ENCODE measurements around the gene THRA. TPM values are rescaled to one million over a fixed set of nuclear protein-coding genes. Genes with fewer than 3 reads are reported as not detected.
A peak's percentile ranks its signal among the peaks of the same experiment; 100 is the strongest.

Gene THRA
- total and polyA plus RNA-seq, 9 donors: 57.3 to 75.2 (median 63.8) TPM

- Histone ChIP-seq H3K4me1 (ENCODE audit: control insufficient read depth, insufficient read depth, low read length) (peaks cover 30% of the 10 kb centered on the region), H3K27me3 (ENCODE audit: control insufficient read depth, insufficient read depth, low read length) (no peaks in the 10 kb centered on the region), H3K36me3 (ENCODE audit: control insufficient read depth, insufficient read depth, low read length) (peaks cover 89% of the 10 kb centered on the region), H3K4me3 (ENCODE audit: low read length) (no peak overlapping the region), H3K27ac (ENCODE audit: low read length) (no peak overlapping the region), H3K9me3 (replicated peaks; ENCODE audit: control insufficient read depth, low read depth, low read length) (no peaks in the 10 kb centered on the region)
- DNase-seq: peak; percentile 89
- 34% methylated on average over 30 of the region's 33 CpGs for WGBS (ENCODE audit: insufficient coverage)
Measured at GRCh38 chr17:40026816-40027613, 35.8 kb upstream of the THRA start.

GRCh38 chr17:40027614-40028012 lies 35.2 kb upstream of the THRA start:
- H3K4me3 ChIP-seq (ENCODE audit: low read length): no peak overlapping the region
- H3K4me1 ChIP-seq (ENCODE audit: control insufficient read depth, insufficient read depth, low read length): peaks cover 24% of the 10 kb centered on the region
- peaks cover 89% of the 10 kb centered on the region for H3K36me3 ChIP-seq (ENCODE audit: control insufficient read depth, insufficient read depth, low read length)
- no peak overlapping the region for H3K27ac ChIP-seq (ENCODE audit: low read length)
- no peaks in the 10 kb centered on the region for H3K27me3 ChIP-seq (ENCODE audit: control insufficient read depth, insufficient read depth, low read length)
- no peaks in the 10 kb centered on the region for H3K9me3 ChIP-seq (replicated peaks; ENCODE audit: control insufficient read depth, low read depth, low read length)
- DNase-seq: no peak
- WGBS (ENCODE audit: insufficient coverage): 81% methylated on average over 2 of the region's 5 CpGs

GRCh38 chr17:40028595-40028994 lies 34.2 kb upstream of the THRA start:
- H3K27me3 ChIP-seq (ENCODE audit: control insufficient read depth, insufficient read depth, low read length): no peaks in the 10 kb centered on the region
- H3K4me3 ChIP-seq (ENCODE audit: low read length): no peak overlapping the region
- H3K4me1 ChIP-seq (ENCODE audit: control insufficient read depth, insufficient read depth, low read length): peaks cover 14% of the 10 kb centered on the region
- no peak overlapping the region for H3K27ac ChIP-seq (ENCODE audit: low read length)
- WGBS (ENCODE audit: insufficient coverage): 94% methylated on average over 13 of the region's 13 CpGs
- no peaks in the 10 kb centered on the region for H3K9me3 ChIP-seq (replicated peaks; ENCODE audit: control insufficient read depth, low read depth, low read length)
- H3K36me3 ChIP-seq (ENCODE audit: control insufficient read depth, insufficient read depth, low read length): peaks cover 90% of the 10 kb centered on the region
- no peak for DNase-seq

- no peaks in the 10 kb centered on the region for H3K9me3 ChIP-seq (replicated peaks; ENCODE audit: control insufficient read depth, low read depth, low read length)
- no peaks in the 10 kb centered on the region for H3K27me3 ChIP-seq (ENCODE audit: control insufficient read depth, insufficient read depth, low read length)
- peaks cover 89% of the 10 kb centered on the region for H3K36me3 ChIP-seq (ENCODE audit: control insufficient read depth, insufficient read depth, low read length)
- no peak overlapping the region for H3K27ac ChIP-seq (ENCODE audit: low read length)
- 96% methylated on average over 11 of the region's 11 CpGs for WGBS (ENCODE audit: insufficient coverage)
- DNase-seq: no peak
- no peak overlapping the region for H3K4me3 ChIP-seq (ENCODE audit: low read length)
- H3K4me1 ChIP-seq (ENCODE audit: control insufficient read depth, insufficient read depth, low read length): peaks cover 4% of the 10 kb centered on the region
Measured at GRCh38 chr17:40031706-40032105, 31.1 kb upstream of the THRA start.

- Histone ChIP-seq H3K9me3 (replicated peaks; ENCODE audit: control insufficient read depth, low read depth, low read length) (no peaks in the 10 kb centered on the region), H3K27me3 (ENCODE audit: control insufficient read depth, insufficient read depth, low read length) (no peaks in the 10 kb centered on the region), H3K4me1 (ENCODE audit: control insufficient read depth, insufficient read depth, low read length) (no peaks in the 10 kb centered on the region), H3K36me3 (ENCODE audit: control insufficient read depth, insufficient read depth, low read length) (peaks cover 82% of the 10 kb centered on the region), H3K27ac (ENCODE audit: low read length) (no peak overlapping the region), H3K4me3 (ENCODE audit: low read length) (no peak overlapping the region)
- WGBS (ENCODE audit: insufficient coverage): 89% methylated on average over 21 of the region's 23 CpGs
- DNase-seq: no peak
Measured at GRCh38 chr17:40032322-40033320, 30.1 kb upstream of the THRA start.

GRCh38 chr17:40033339-40033738 lies 29.4 kb upstream of the THRA start:
- H3K9me3 ChIP-seq (replicated peaks; ENCODE audit: control insufficient read depth, low read depth, low read length): no peaks in the 10 kb centered on the region
- WGBS (ENCODE audit: insufficient coverage): 95% methylated on average over 3 of the region's 8 CpGs
- no peak for DNase-seq
- H3K36me3 ChIP-seq (ENCODE audit: control insufficient read depth, insufficient read depth, low read length): peaks cover 77% of the 10 kb centered on the region
- H3K4me3 ChIP-seq (ENCODE audit: low read length): no peak overlapping the region
- H3K27me3 ChIP-seq (ENCODE audit: control insufficient read depth, insufficient read depth, low read length): no peaks in the 10 kb centered on the region
- no peaks in the 10 kb centered on the region for H3K4me1 ChIP-seq (ENCODE audit: control insufficient read depth, insufficient read depth, low read length)
- no peak overlapping the region for H3K27ac ChIP-seq (ENCODE audit: low read length)

GRCh38 chr17:40034426-40035161 lies 28.2 kb upstream of the THRA start:
- 62% methylated on average over 7 of the region's 8 CpGs for WGBS (ENCODE audit: insufficient coverage)
- no peak overlapping the region for H3K27ac ChIP-seq (ENCODE audit: low read length)
- DNase-seq: no peak
- H3K27me3 ChIP-seq (ENCODE audit: control insufficient read depth, insufficient read depth, low read length): no peaks in the 10 kb centered on the region
- peaks cover 9% of the 10 kb centered on the region for H3K4me1 ChIP-seq (ENCODE audit: control insufficient read depth, insufficient read depth, low read length)
- H3K9me3 ChIP-seq (replicated peaks; ENCODE audit: control insufficient read depth, low read depth, low read length): no peaks in the 10 kb centered on the region
- H3K36me3 ChIP-seq (ENCODE audit: control insufficient read depth, insufficient read depth, low read length): peaks cover 68% of the 10 kb centered on the region
- H3K4me3 ChIP-seq (ENCODE audit: low read length): no peak overlapping the region

GRCh38 chr17:40035162-40035559 lies 27.6 kb upstream of the THRA start:
- DNase-seq: no peak
- Histone ChIP-seq H3K4me1 (ENCODE audit: control insufficient read depth, insufficient read depth, low read length) (peaks cover 9% of the 10 kb centered on the region), H3K9me3 (replicated peaks; ENCODE audit: control insufficient read depth, low read depth, low read length) (no peaks in the 10 kb centered on the region), H3K27me3 (ENCODE audit: control insufficient read depth, insufficient read depth, low read length) (no peaks in the 10 kb centered on the region), H3K27ac (ENCODE audit: low read length) (no peak overlapping the region), H3K4me3 (ENCODE audit: low read length) (no peak overlapping the region), H3K36me3 (ENCODE audit: control insufficient read depth, insufficient read depth, low read length) (peaks cover 63% of the 10 kb centered on the region)
- WGBS (ENCODE audit: insufficient coverage): 11% methylated on average over 12 of the region's 12 CpGs

- 23% methylated on average over 10 of the region's 11 CpGs for WGBS (ENCODE audit: insufficient coverage)
- DNase-seq: peak; percentile 95
- H3K4me1 ChIP-seq (ENCODE audit: control insufficient read depth, insufficient read depth, low read length): peaks cover 9% of the 10 kb centered on the region
- no peaks in the 10 kb centered on the region for H3K9me3 ChIP-seq (replicated peaks; ENCODE audit: control insufficient read depth, low read depth, low read length)
- peak overlapping the region; percentile 92 for H3K27ac ChIP-seq (ENCODE audit: low read length)
- H3K27me3 ChIP-seq (ENCODE audit: control insufficient read depth, insufficient read depth, low read length): no peaks in the 10 kb centered on the region
- peaks cover 46% of the 10 kb centered on the region for H3K36me3 ChIP-seq (ENCODE audit: control insufficient read depth, insufficient read depth, low read length)
- H3K4me3 ChIP-seq (ENCODE audit: low read length): no peak overlapping the region
Measured at GRCh38 chr17:40038882-40039513, 23.8 kb upstream of the THRA start.

Measured in muscle of leg (tissue), 11 donors.